Liver (tissue), 3 donors: ENCODE results near the gene CAPN10.

Experiments used
- CTCF ChIP-seq: fragments of 150-350 bp; IDR thresholded peaks from 2 replicates; pipeline ENCODE4 v1.5.1; 2017; ENCODE audit warnings: improper control_type of control experiment, low read depth, low read length; ENCODE audit not compliant: missing input control
- FOXA1 ChIP-seq: IDR thresholded peaks from 2 replicates; pipeline ENCODE4 v1.6.1; 2016; ENCODE audit warnings: antibody characterized with exemption
- JUND ChIP-seq, 2 donors: IDR thresholded peaks; 2 replicates each; pipeline ENCODE4 v1.6.1; 2016; ENCODE audit warnings: antibody characterized with exemption in 2 of 2
- REST ChIP-seq: IDR thresholded peaks from 2 replicates; pipeline ENCODE4 v1.6.1; 2016; ENCODE audit warnings: antibody characterized with exemption, mild to moderate bottlenecking
- RXRA ChIP-seq, 2 donors: IDR thresholded peaks; 2 replicates each; pipeline ENCODE4 v1.6.1; 2017 to 2018; ENCODE audit warnings: antibody characterized with exemption in 2 of 2, mild to moderate bottlenecking in 1 of 2
- SP1 ChIP-seq: IDR thresholded peaks from 2 replicates; pipeline ENCODE4 v1.6.1; 2018; ENCODE audit warnings: antibody characterized with exemption, mild to moderate bottlenecking
- YY1 ChIP-seq: IDR thresholded peaks from 2 replicates; pipeline ENCODE4 v1.6.1; 2016; ENCODE audit warnings: antibody characterized with exemption, mild to moderate bottlenecking
- ZBTB33 ChIP-seq: IDR thresholded peaks from 2 replicates; pipeline ENCODE4 v1.6.1; 2016; ENCODE audit warnings: antibody characterized with exemption
- donor health status: healthy.
- donor health status: healthy.

GRCh38 chr2:240566203-240567136 lies 20.1 kb upstream of the CAPN10 start:
- TF ChIP-seq JUND (IDR thresholded peaks at IDR 0.05) (no peak), CTCF (peak; percentile 76), ZBTB33 (no peak), YY1 (no peak), SP1 (peak; percentile 32), FOXA1 (no peak), RXRA (IDR thresholded peaks at IDR 0.05) (no peak), REST (no peak)
